CD4-positive, alpha-beta T cell (primary cell): ENCODE data around the gene RNF20. TPM values are rescaled to one million over a fixed set of nuclear protein-coding genes. Genes with fewer than 3 reads are reported as not detected.

Experiments
- ATAC-seq: fragments of 200-7000 bp; cut with Tn5 transposase; one replicate; pipeline ENCODE4 v1.10.0; 2022; ENCODE audit warnings: mild to moderate bottlenecking; ENCODE audit not compliant: poor library complexity
- CTCF ChIA-PET: fragments of 350-600 bp; sonication (Branson Sonifier 250); formaldehyde crosslinking; loops from one replicate; lab custom pipeline; 2021; ENCODE audit warnings: antibody characterized with exemption, inconsistent platforms; lab: Charles Lee
- POLR2A ChIA-PET: fragments of 350-600 bp; sonication (Branson Sonifier 250); formaldehyde crosslinking; loops from one replicate; lab custom pipeline; 2021; ENCODE audit warnings: antibody characterized with exemption, inconsistent platforms; lab: Charles Lee
- DNase-seq, 14 experiments: peaks; one replicate each; pipeline ENCODE4 v3.0.0-alpha.2; 2013 to 2020; ENCODE audit warnings: mixed read lengths in 2 of 14
- H3K27ac ChIP-seq, 2 donors: one replicate each; pipeline versions ENCODE4 v1.5.1 to v1.7.0; 2013; ENCODE audit warnings: low read length in 2 of 2, low read depth in 1 of 2, mild to moderate bottlenecking in 1 of 2
- H3K27me3 ChIP-seq, 2 experiments: 1 replicate in 1 of 2; 2 replicates in 1 of 2; pipeline versions ENCODE4 v1.6.1 to v1.7.0; 2013; ENCODE audit warnings: low read length in 2 of 2, control low read depth in 1 of 2, mild to moderate bottlenecking in 1 of 2, moderate library complexity in 1 of 2; ENCODE audit not compliant: insufficient read depth in 2 of 2, control insufficient read depth in 1 of 2
- H3K36me3 ChIP-seq: one replicate; pipeline ENCODE4 v1.6.1; 2013; ENCODE audit warnings: low read length, control low read depth; ENCODE audit not compliant: insufficient read depth
- H3K4me1 ChIP-seq: one replicate; pipeline ENCODE4 v1.6.1; 2013; ENCODE audit warnings: low read length, control low read depth; ENCODE audit not compliant: insufficient read depth
- H3K4me3 ChIP-seq: one replicate; pipeline ENCODE4 v1.5.1; 2013; ENCODE audit warnings: mild to moderate bottlenecking, low read length, moderate library complexity
- H3K9me3 ChIP-seq, 2 experiments: 1 replicate in 1 of 2; 2 replicates in 1 of 2; pipeline versions ENCODE4 v1.6.1 to v1.7.0; 2013; ENCODE audit warnings: low read length in 2 of 2, mild to moderate bottlenecking in 2 of 2, control low read depth in 1 of 2, moderate library complexity in 1 of 2; ENCODE audit not compliant: control insufficient read depth in 1 of 2, insufficient read depth in 1 of 2
- H3K27ac Mint-ChIP-seq: one replicate; pipeline ENCODE4 v1.8.0; 2020; ENCODE audit warnings: mixed read lengths
- H3K27me3 Mint-ChIP-seq: one replicate; pipeline ENCODE4 v1.8.0; 2021; ENCODE audit warnings: mixed read lengths
- H3K36me3 Mint-ChIP-seq: one replicate; pipeline ENCODE4 v1.8.0; 2021; ENCODE audit warnings: low read depth, mixed read lengths
- H3K4me1 Mint-ChIP-seq: one replicate; pipeline ENCODE4 v1.8.0; 2021; ENCODE audit warnings: low read depth, mixed read lengths
- H3K4me3 Mint-ChIP-seq: one replicate; pipeline ENCODE4 v1.8.0; 2020; ENCODE audit warnings: mild to moderate bottlenecking, mixed read lengths
- H3K9me3 Mint-ChIP-seq: one replicate; pipeline ENCODE4 v1.8.0; 2020; ENCODE audit warnings: mixed read lengths
- CTCF ChIP-seq: fragments of 200-600 bp; IDR thresholded peaks from one replicate; pipeline ENCODE4 v1.8.0; 2022; ENCODE audit warnings: antibody characterized with exemption, mild to moderate bottlenecking
- intact Hi-C, 2 experiments: fragments of 100-400 bp; cut with DNase I in 1 of 2; cut with micrococcal nuclease in 1 of 2; formaldehyde crosslinking; loops; one replicate each; pipeline versions ENCODE4 v1.15.1 to v1.9.0; 2023 to 2025; cut with DNase I, micrococcal nuclease
- total RNA-seq, 174 experiments: library from RNA in 2 of 174; stranded (reverse) in 2 of 174; gene quantifications; one replicate each; pipeline ENCODE4 v1.2.3 and lab custom pipeline; 2021 to 2026

RNF20 gene
- total RNA-seq, 2 experiments from 2014 or later = 26.9 to 27.6 TPM

DNA sequence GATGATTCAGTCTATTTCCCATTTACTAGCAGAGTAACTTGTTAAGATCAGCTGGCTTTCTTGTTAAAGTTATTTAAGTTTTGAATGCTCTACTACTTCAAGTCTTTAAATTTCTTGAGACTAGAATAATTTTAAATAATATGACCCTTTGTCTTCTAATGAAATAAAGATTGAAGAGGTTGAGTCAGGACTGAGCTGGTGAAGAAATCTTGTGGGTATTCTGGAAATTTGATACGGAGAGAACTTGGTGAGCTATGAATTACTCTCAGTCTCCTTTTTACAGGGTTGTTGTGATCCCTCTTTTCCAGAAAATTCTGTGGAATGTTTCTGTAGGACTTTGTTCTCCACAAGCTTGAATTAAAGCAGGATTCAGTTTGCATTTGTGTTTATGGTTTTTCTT is 29.3 kb downstream of the RNF20 start:
- Mint-ChIP-seq H3K36me3 (peaks cover 95% of the 10 kb centered on the region), H3K27me3 (no peaks in the 10 kb centered on the region), H3K9me3 (peaks cover 5% of the 10 kb centered on the region), H3K4me1 (peaks cover 45% of the 10 kb centered on the region), H3K27ac (no peak overlapping the region), H3K4me3 (no peak overlapping the region)
- Histone ChIP-seq H3K27ac (no peak overlapping the region), H3K4me3 (no peak overlapping the region), H3K27me3 (no peaks in the 10 kb centered on the region), H3K4me1 (no peaks in the 10 kb centered on the region), H3K9me3 (no peaks in the 10 kb centered on the region), H3K36me3 (peaks cover 55% of the 10 kb centered on the region)
- TF ChIP-seq CTCF = no peak
- intact Hi-C loops = no loop called here
- ChIA-PET POLR2A (interaction anchor here (1.6 kb wide), 1 partner anchor 10 kb away, joined by 3 read pairs; no protein-coding TSS in a partner anchor), CTCF (interaction anchor here (1.6 kb wide), 1 partner anchor 33 kb away, joined by 4 read pairs; no protein-coding TSS in a partner anchor)
- DNase-seq (no peak), ATAC-seq (no peak)

DNA sequence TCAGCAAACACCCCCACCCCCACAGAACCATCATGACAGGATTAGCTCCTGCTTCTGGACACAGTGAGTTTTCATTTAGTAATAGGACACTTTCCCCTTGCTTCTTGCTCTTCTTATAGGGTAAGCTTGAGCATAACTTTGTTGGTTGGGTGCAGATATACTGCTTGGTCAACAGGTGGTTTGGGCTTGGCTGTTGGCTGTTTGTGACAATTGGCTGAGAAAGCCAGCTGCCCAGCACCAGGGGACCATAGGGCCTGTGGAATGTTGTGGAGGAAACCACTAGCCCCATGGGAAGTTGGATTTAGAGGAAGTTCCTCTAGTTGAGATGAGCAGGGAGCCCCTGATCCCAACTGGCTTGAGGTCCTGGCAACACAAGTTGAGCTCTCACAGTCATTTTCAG is 30.6 kb downstream of the RNF20 start:
- peaks cover 3% of the 10 kb centered on the region for H3K9me3 Mint-ChIP-seq
- peaks cover 83% of the 10 kb centered on the region for H3K36me3 Mint-ChIP-seq
- Histone ChIP-seq H3K36me3 (peaks cover 48% of the 10 kb centered on the region), H3K9me3 (no peaks in the 10 kb centered on the region), H3K4me3 (no peak overlapping the region), H3K27ac (no peak overlapping the region), H3K27me3 (no peaks in the 10 kb centered on the region), H3K4me1 (peaks cover 1% of the 10 kb centered on the region)
- H3K4me3 Mint-ChIP-seq = no peak overlapping the region
- DNase-seq (no peak), ATAC-seq (no peak)
- intact Hi-C loops = no loop called here
- H3K27ac Mint-ChIP-seq = no peak overlapping the region
- POLR2A ChIA-PET = no interaction called here
- peaks cover 47% of the 10 kb centered on the region for H3K4me1 Mint-ChIP-seq
- no peak for TF ChIP-seq CTCF
- no peaks in the 10 kb centered on the region for H3K27me3 Mint-ChIP-seq
- CTCF ChIA-PET = no interaction called here

DNA sequence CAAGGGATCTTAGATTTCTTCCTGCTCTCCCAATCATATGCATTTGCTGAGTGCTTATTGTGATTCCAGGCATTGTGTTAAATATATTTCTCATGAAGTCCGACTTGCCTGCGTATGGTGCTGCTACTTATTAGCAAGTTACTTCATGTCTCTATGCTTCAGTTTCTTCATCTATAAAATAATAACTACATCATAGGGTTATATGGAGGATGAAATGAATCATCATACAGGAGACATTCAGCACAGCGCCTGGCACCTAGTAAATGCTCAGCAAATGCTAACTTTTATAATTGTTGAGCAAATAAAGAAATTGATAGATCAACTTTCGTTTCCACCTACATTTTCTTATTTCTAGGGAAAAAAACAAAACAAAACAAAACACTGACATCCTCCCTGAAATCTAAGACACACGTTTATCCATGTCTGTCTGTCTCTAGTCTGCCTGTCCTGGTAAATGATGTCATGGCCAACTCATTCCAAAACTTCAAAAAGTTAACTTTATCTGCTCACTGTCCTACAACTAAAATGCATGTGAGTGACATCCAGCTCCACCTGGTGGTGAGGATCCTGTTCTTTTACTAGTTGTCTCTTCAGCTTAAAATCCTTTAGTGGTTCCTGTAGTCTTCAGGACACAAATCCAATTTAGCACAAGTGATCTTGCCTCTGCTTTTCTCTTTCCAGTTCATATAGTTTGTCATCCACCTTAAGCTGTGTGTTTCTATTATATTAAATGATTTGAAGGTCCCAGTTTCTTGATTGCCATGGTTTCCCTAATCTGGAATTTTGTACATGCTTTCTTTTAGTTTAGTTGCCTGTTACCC is 33.5 kb downstream of the RNF20 start:
- Mint-ChIP-seq H3K27me3 (no peaks in the 10 kb centered on the region), H3K27ac (peak overlapping the region; percentile 91), H3K9me3 (no peaks in the 10 kb centered on the region), H3K4me3 (no peak overlapping the region), H3K36me3 (peaks cover 54% of the 10 kb centered on the region), H3K4me1 (peaks cover 54% of the 10 kb centered on the region)
- H3K9me3 ChIP-seq = no peaks in the 10 kb centered on the region
- peaks cover 30% of the 10 kb centered on the region for H3K36me3 ChIP-seq
- H3K27me3 ChIP-seq = no peaks in the 10 kb centered on the region
- no peak overlapping the region for H3K27ac ChIP-seq
- H3K4me1 ChIP-seq = peaks cover 25% of the 10 kb centered on the region
- ATAC-seq (no peak), DNase-seq (peak in 9 of 14 experiments; percentile 9 to 64 (median 32))
- H3K4me3 ChIP-seq = no peak overlapping the region
- ChIA-PET POLR2A (interaction anchor here (1.2 kb wide), 1 partner anchor 169 kb away, joined by 3 read pairs; the partner anchor contains the start of genes MRPL50 and ZNF189), CTCF (interaction anchor here (0.6 to 0.8 kb wide), 3 partner anchors 19 to 165 kb away, joined by 3 read pairs; no protein-coding TSS in a partner anchor)
- TF ChIP-seq CTCF = peak; percentile 60
- intact Hi-C loops = loop anchor here (2.0 kb wide), 2 partner anchors 32 to 34 kb away; partner anchors contain the start of gene RNF20 (in 1 of the 2)
